A549 (cell line): ENCODE measurements around the gene KCNQ1OT1. TPM values are rescaled to one million over a fixed set of nuclear protein-coding genes. Genes with fewer than 3 reads are reported as not detected.

ENCODE experiments used
- ATAC-seq, 2 experiments: fragments of 200-7000 bp in 1 of 2; fragments of >200 bp in 1 of 2; cut with Nextera tagmentation in 1 of 2; cut with Tn5 transposase in 1 of 2; 3 replicates each; pipeline versions ENCODE4 v1.8.0 to v1.9.1; 2018 to 2020; ENCODE audit warnings: mild to moderate bottlenecking in 1 of 2, moderate library complexity in 1 of 2
- CTCF ChIA-PET: fragments of 300-600 bp; sonication (Branson Sonifier 250); formaldehyde crosslinking; extraction: SDS; loops from one replicate; lab custom pipeline; 2021; ENCODE audit warnings: antibody characterized with exemption, inconsistent platforms; lab: Yijun Ruan, JAX
- POLR2A ChIA-PET: fragments of 350-600 bp; formaldehyde crosslinking; extraction: SDS; loops from one replicate; lab custom pipeline; 2021; ENCODE audit warnings: antibody characterized with exemption, inconsistent platforms; lab: Yijun Ruan, JAX
- DNase-seq, 2 experiments: peaks; one replicate each; pipeline versions ENCODE4 v3.0.0 to v3.0.0-alpha.2; 2011 to 2016; ENCODE audit warnings: low read depth in 1 of 2, low spot score in 1 of 2
- FAIRE-seq: peaks from 2 replicates; lab custom pipeline; 2011; peaks lifted over from hg19 to GRCh38; lab: Jason Lieb, UNC
- H3K27ac ChIP-seq, 2 experiments: fragments of >200 bp; sonication (Bioruptor Twin); formaldehyde crosslinking; 3 replicates each; pipeline ENCODE4 v1.5.1; 2016 to 2017
- H3K4me1 ChIP-seq: fragments of >200 bp; sonication (Bioruptor Twin); formaldehyde crosslinking; 3 replicates; pipeline ENCODE4 v1.6.1; 2016
- H3K4me2 ChIP-seq: fragments of >200 bp; sonication (Bioruptor Twin); formaldehyde crosslinking; 3 replicates; pipeline ENCODE4 v1.6.1; 2016
- H3K4me3 ChIP-seq: fragments of >200 bp; sonication (Bioruptor Twin); formaldehyde crosslinking; 3 replicates; pipeline ENCODE4 v1.5.1; 2016
- H3K9me3 ChIP-seq: fragments of >200 bp; sonication (Bioruptor Twin); formaldehyde crosslinking; 3 replicates; pipeline ENCODE4 v1.6.1; 2016
- BCL3 ChIP-seq: fragments of >200 bp; sonication (Bioruptor Twin); formaldehyde crosslinking; IDR thresholded peaks from 3 replicates; pipeline ENCODE4 v1.6.1; 2016
- BHLHE40 ChIP-seq: IDR thresholded peaks from 2 replicates; pipeline ENCODE4 v1.6.1; 2012; ENCODE audit warnings: low read depth, low read length, inconsistent platforms
- CHD4 ChIP-seq: fragments of 200-600 bp; sonication (generic); IDR thresholded peaks from 2 replicates; pipeline ENCODE4 v1.6.1; 2016; ENCODE audit warnings: antibody characterized with exemption, mild to moderate bottlenecking, borderline replicate concordance
- CTCF ChIP-seq: fragments of >200 bp; sonication (Bioruptor Twin); formaldehyde crosslinking; IDR thresholded peaks from 3 replicates; pipeline ENCODE4 v1.5.1; 2016
- E2F6 ChIP-seq: IDR thresholded peaks from 2 replicates; pipeline ENCODE4 v1.6.1; 2012; ENCODE audit warnings: low read depth, borderline replicate concordance
- EHMT2 ChIP-seq: fragments of 200-600 bp; sonication (generic); IDR thresholded peaks from 2 replicates; pipeline ENCODE4 v1.6.1; 2016; ENCODE audit warnings: antibody characterized with exemption, low read depth, mild to moderate bottlenecking, moderate library complexity
- ELK1 ChIP-seq: fragments of 150-350 bp; IDR thresholded peaks from 2 replicates; pipeline ENCODE4 v1.6.1; 2014; ENCODE audit warnings: low read depth, mild to moderate bottlenecking, low read length
- FOXS1 ChIP-seq: fragments of 250-450 bp; sonication (Bioruptor Pico); IDR thresholded peaks from 2 replicates; pipeline ENCODE4 v1.5.0; 2020; ENCODE audit warnings: mild to moderate bottlenecking, moderate library complexity
- GATA3 ChIP-seq: IDR thresholded peaks from 2 replicates; pipeline ENCODE4 v1.6.1; 2012; ENCODE audit warnings: borderline replicate concordance
- HDAC2 ChIP-seq: fragments of 200-600 bp; sonication (generic); IDR thresholded peaks from 2 replicates; pipeline ENCODE4 v1.6.1; 2016
- HES2 ChIP-seq: fragments of >200 bp; sonication (Bioruptor Twin); formaldehyde crosslinking; IDR thresholded peaks from 2 replicates; pipeline ENCODE4 v1.6.1; 2016
- HOXB13 ChIP-seq: fragments of 250-450 bp; sonication (Bioruptor Pico); IDR thresholded peaks from 2 replicates; pipeline ENCODE4 v1.5.0; 2020; ENCODE audit warnings: low read depth, mild to moderate bottlenecking, moderate library complexity
- KDM1A ChIP-seq: fragments of 200-600 bp; sonication (generic); IDR thresholded peaks from 2 replicates; pipeline ENCODE4 v1.6.1; 2016; ENCODE audit warnings: low read depth, mild to moderate bottlenecking
- MAFK ChIP-seq: fragments of 450-650 bp; IDR thresholded peaks from 2 replicates; pipeline ENCODE4 v1.6.1; 2014; ENCODE audit not compliant: partially characterized antibody
- MYC ChIP-seq: IDR thresholded peaks from 2 replicates; pipeline ENCODE4 v1.6.1; 2012; ENCODE audit warnings: mild to moderate bottlenecking, inconsistent platforms, low read length, improper control_type of control experiment, borderline replicate concordance
- NR3C1 ChIP-seq: fragments of >200 bp; sonication (Bioruptor Twin); formaldehyde crosslinking; IDR thresholded peaks from 3 replicates; pipeline ENCODE4 v1.6.1; 2017
- PBX3 ChIP-seq: IDR thresholded peaks from 2 replicates; pipeline ENCODE4 v1.6.1; 2012
- RAD21 ChIP-seq, 2 experiments: fragments of >200 bp in 1 of 2; sonication (Bioruptor Twin) in 1 of 2; formaldehyde crosslinking in 1 of 2; IDR thresholded peaks in 1 of 2; conservative IDR thresholded peaks in 1 of 2; 2 replicates in 1 of 2; 3 replicates in 1 of 2; pipeline ENCODE4 v1.6.1; 2012 to 2018; ENCODE audit warnings: inconsistent platforms in 1 of 2
- RCOR1 ChIP-seq: fragments of 150-350 bp; IDR thresholded peaks from 2 replicates; pipeline ENCODE4 v1.6.1; 2014; ENCODE audit warnings: antibody characterized with exemption, low read length, low read depth
- RFX5 ChIP-seq: fragments of 450-650 bp; IDR thresholded peaks from 2 replicates; pipeline ENCODE4 v1.7.1; 2014; ENCODE audit warnings: antibody characterized with exemption, mild to moderate bottlenecking, moderate library complexity
- TFCP2L1 ChIP-seq: fragments of 250-450 bp; sonication (Bioruptor Pico); IDR thresholded peaks from 2 replicates; pipeline ENCODE4 v1.5.0; 2021; ENCODE audit warnings: mild to moderate bottlenecking
- USF2 ChIP-seq: fragments of 450-650 bp; IDR thresholded peaks from 2 replicates; pipeline ENCODE4 v1.6.1; 2014; ENCODE audit warnings: antibody characterized with exemption
- ZFP36 ChIP-seq: fragments of 450-650 bp; IDR thresholded peaks from 2 replicates; pipeline ENCODE4 v1.6.1; 2014; ENCODE audit warnings: borderline replicate concordance; ENCODE audit not compliant: partially characterized antibody
- WGBS: methylation state at CpG from one replicate; pipeline ENCODE4 v1.1.6; 2017; ENCODE audit errors: missing lambda C conversion rate; 5-methylcytosine and 5-hydroxymethylcytosine counted together
- polyA plus RNA-seq, 4 experiments: library from polyadenylated mRNA; depleted of rRNA in 3 of 4; stranded (reverse); fragments of >200 nt; fragmentation: RNase III in 1 of 4; extraction: RNeasy Plus Mini Kit Qiagen cat#74134 plus additional on column Dnase treatment in 1 of 4; gene quantifications; 2 replicates in 3 of 4; 3 replicates in 1 of 4; pipeline ENCODE4 v1.2.3, GENCODE V29; 2011 to 2017

The KCNQ1OT1 gene
- polyA plus RNA-seq, 2 of the 4 experiments (the other 2 are of a cell fraction), result 0.03 to 0.13 TPM

GRCh38 chr11:2645779-2646118, 54.0 kb downstream of the KCNQ1OT1 start:
- 0% methylated on average over 1 of the region's 1 CpG for WGBS
- Histone ChIP-seq H3K4me1 (no peaks in the 10 kb centered on the region), H3K4me3 (no peak overlapping the region), H3K4me2 (no peak overlapping the region), H3K9me3 (peaks cover 98% of the 10 kb centered on the region), H3K27ac (no peak overlapping the region)
- FAIRE-seq (no peak), DNase-seq (no peak), ATAC-seq (no peak)
- CTCF ChIA-PET, result interaction anchor here (1.5 kb wide), 1 partner anchor 113 kb away, joined by 3 read pairs; no protein-coding TSS in a partner anchor
- POLR2A ChIA-PET, result no interaction called here
- TF ChIP-seq MAFK, result no peak
- no peak for TF ChIP-seq CHD4
- no peak for TF ChIP-seq NR3C1
- no peak for TF ChIP-seq RCOR1
- no peak for TF ChIP-seq TFCP2L1 (CRISPR knock-in tag)
- no peak for TF ChIP-seq BCL3
- no peak for TF ChIP-seq GATA3
- no peak for TF ChIP-seq HDAC2
- TF ChIP-seq CTCF, result no peak
- TF ChIP-seq USF2, result no peak

- DNase-seq (no peak), ATAC-seq (no peak), FAIRE-seq (no peak)
- no peak overlapping the region for H3K4me3 ChIP-seq
- H3K9me3 ChIP-seq, result peaks cover 97% of the 10 kb centered on the region
- TF ChIP-seq HES2, result no peak
- TF ChIP-seq E2F6, result no peak
- TF ChIP-seq HOXB13 (CRISPR knock-in tag), result no peak
- no peak for TF ChIP-seq FOXS1 (CRISPR knock-in tag)
- TF ChIP-seq BHLHE40, result no peak
- no peak for TF ChIP-seq PBX3
- no peak for TF ChIP-seq RFX5
- TF ChIP-seq USF2, result no peak
- TF ChIP-seq ELK1, result no peak
- TF ChIP-seq ZFP36, result no peak
- no peak for TF ChIP-seq RAD21 (conservative IDR thresholded peaks at IDR 0.05 in 1 of 2, IDR thresholded peaks at IDR 0.05 in 1 of 2)
- no peak for TF ChIP-seq KDM1A
- TF ChIP-seq HDAC2, result no peak
- no peak for TF ChIP-seq CHD4
- TF ChIP-seq MYC, result no peak
- no peak for TF ChIP-seq TFCP2L1 (CRISPR knock-in tag)
- TF ChIP-seq EHMT2, result no peak
- H3K4me1 ChIP-seq, result no peaks in the 10 kb centered on the region
- no peak overlapping the region for H3K4me2 ChIP-seq
- ChIA-PET POLR2A (no interaction called here), CTCF (interaction anchor here (1.5 kb wide), 1 partner anchor 112 kb away, joined by 3 read pairs; no protein-coding TSS in a partner anchor)
- H3K27ac ChIP-seq, result no peak overlapping the region
- 73% methylated on average over 4 of the region's 4 CpGs for WGBS
Measured at GRCh38 chr11:2644844-2645778, 54.7 kb downstream of the KCNQ1OT1 start.
